Measurements from ENCODE around the gene GJA9.

GRCh38 chr1:38829368-38829767 lies 52.0 kb downstream of the GJA9 start:
- TF ChIP-seq GABPA (IDR thresholded peaks at IDR 0.05; ENCODE audit: low read depth) (no peak), CTCF (IDR thresholded peaks at IDR 0.05; ENCODE audit: insufficient read depth, low read length) (no peak), POLR2AphosphoS5 (IDR thresholded peaks at IDR 0.05; ENCODE audit: low read depth) (no peak)

Data from HL-60 (cell line).